Loucy (cell line): Measurements from ENCODE around the gene SLU7.

Experiments
- CTCF ChIP-seq: fragments of 200-600 bp; sonication (generic); conservative IDR thresholded peaks from 2 replicates; pipeline ENCODE4 v1.5.1; 2014; ENCODE audit warnings: mild to moderate bottlenecking, antibody characterized with exemption, low read length
- EZH2phosphoT487 ChIP-seq: fragments of 200-600 bp; IDR thresholded peaks from 2 replicates; pipeline ENCODE4 v1.6.1; 2018; ENCODE audit warnings: antibody characterized with exemption, mild to moderate bottlenecking, moderate library complexity, borderline replicate concordance

DNA sequence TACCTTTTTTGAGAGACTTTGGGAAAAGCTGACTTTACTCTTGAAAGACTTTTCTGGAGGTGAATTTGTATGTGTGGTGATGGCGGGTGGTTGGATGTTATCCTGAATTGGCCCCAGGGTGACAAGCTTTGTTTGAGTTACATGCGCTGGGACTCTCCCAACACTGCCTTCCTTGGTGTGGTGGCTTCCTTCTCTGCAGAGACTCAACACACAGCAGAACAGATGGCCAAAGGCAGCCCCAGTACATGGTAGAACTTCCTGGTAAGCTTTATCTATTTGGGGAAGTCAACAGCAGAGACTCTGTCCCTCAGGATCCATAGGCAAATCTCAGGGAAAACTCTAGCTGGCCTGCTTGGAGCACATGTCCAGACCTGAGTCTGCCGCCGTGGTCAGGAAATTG is 66.6 kb downstream of the SLU7 start:
- TF ChIP-seq CTCF (no peak), EZH2phosphoT487 (no peak)
